ENCODE data around the gene ZNF217.

DNA sequence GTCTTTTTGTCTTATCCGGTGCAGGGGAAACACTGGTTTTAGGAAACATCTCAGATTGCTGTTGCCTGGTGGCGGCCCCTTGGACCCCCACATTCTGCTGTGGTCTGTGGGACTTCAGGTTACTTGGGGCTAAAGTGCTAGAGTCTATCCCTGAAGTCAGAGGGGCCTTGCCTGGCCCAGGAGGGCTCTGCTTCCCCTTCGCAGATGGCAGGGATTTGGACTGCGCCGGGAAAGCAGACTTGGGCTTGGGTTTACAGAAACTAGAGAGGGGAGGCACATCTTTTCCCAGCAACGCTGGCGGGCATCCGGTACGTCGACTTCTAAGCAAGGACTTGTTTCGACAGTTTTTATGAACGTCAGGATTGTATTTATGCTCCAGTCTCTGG is 17.5 kb downstream of the ZNF217 start:
- TF ChIP-seq, protein P1, sequence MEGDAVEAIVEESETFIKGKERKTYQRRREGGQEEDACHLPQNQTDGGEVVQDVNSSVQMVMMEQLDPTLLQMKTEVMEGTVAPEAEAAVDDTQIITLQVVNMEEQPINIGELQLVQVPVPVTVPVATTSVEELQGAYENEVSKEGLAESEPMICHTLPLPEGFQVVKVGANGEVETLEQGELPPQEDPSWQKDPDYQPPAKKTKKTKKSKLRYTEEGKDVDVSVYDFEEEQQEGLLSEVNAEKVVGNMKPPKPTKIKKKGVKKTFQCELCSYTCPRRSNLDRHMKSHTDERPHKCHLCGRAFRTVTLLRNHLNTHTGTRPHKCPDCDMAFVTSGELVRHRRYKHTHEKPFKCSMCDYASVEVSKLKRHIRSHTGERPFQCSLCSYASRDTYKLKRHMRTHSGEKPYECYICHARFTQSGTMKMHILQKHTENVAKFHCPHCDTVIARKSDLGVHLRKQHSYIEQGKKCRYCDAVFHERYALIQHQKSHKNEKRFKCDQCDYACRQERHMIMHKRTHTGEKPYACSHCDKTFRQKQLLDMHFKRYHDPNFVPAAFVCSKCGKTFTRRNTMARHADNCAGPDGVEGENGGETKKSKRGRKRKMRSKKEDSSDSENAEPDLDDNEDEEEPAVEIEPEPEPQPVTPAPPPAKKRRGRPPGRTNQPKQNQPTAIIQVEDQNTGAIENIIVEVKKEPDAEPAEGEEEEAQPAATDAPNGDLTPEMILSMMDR (IDR thresholded peaks at IDR 0.05), result no peak
- no peak for TF ChIP-seq POLR2A (IDR thresholded peaks at IDR 0.05)
- TF ChIP-seq POLR2AphosphoS5 (IDR thresholded peaks at IDR 0.05; ENCODE audit: insufficient read depth in 1 of 2, low read depth in 1 of 2), result no peak

Data from vagina (tissue), 2 donors.